ENCODE data around the gene C1QC.

The C1QC gene

DNA sequence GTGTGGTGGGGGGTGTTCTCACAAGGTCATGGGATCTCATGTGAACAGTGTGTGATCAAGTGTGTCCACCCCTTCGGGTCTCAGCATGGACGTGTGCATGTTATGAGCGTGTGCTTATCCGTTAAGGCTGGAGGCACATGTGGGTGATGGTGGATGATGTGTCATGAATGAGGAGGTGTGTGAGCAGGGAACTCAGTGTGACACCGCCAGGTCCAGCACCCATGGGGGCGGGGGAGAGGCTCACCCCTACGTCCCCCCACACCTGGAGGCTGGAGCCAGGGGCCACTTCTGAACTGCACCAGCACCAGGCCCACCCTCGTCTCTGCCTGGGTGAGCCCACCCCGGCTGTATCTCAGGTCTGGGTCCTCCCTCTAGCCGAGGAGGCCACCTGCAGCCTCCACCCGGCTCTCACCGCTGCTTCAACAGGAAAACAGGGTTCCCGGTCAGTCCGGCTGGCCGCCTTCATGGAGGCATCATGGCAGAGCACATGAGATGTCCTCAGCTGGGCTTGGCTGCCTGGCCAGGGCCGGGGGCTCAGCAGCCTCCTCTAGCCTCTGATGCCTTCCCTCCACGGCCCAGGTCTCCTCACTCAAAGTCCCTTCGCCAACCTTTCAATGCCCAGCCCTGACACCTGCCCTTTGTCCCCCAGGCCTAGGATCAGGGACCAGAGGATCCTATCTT is 41.2 kb upstream of the C1QC start:
- DNase-seq (ENCODE audit: low spot score) = no peak
- Histone ChIP-seq H3K36me3 (ENCODE audit: low read depth) (no peaks in the 10 kb centered on the region), H3K4me3 (ENCODE audit: severe bottlenecking) (no peak overlapping the region), H3K27me3 (ENCODE audit: insufficient read depth, poor library complexity, severe bottlenecking) (peaks cover 18% of the 10 kb centered on the region), H3K27ac (ENCODE audit: poor library complexity, severe bottlenecking) (no peak overlapping the region), H3K4me1 (ENCODE audit: insufficient read depth, poor library complexity, severe bottlenecking) (no peaks in the 10 kb centered on the region), H3K9me3 (ENCODE audit: severe bottlenecking) (no peaks in the 10 kb centered on the region)
- TF ChIP-seq CTCF (IDR thresholded peaks at IDR 0.05; ENCODE audit: poor library complexity, severe bottlenecking) = no peak
- ATAC-seq (ENCODE audit: low read depth) = no peak

GRCh38 chr1:22606161-22606560 is 37.3 kb upstream of the C1QC start:
- DNase-seq (ENCODE audit: low spot score) (no peak), ATAC-seq (ENCODE audit: low read depth) (no peak)
- Histone ChIP-seq H3K4me3 (ENCODE audit: severe bottlenecking) (no peak overlapping the region), H3K27me3 (ENCODE audit: insufficient read depth, poor library complexity, severe bottlenecking) (peaks cover 21% of the 10 kb centered on the region), H3K9me3 (ENCODE audit: severe bottlenecking) (no peaks in the 10 kb centered on the region), H3K36me3 (ENCODE audit: low read depth) (no peaks in the 10 kb centered on the region), H3K27ac (ENCODE audit: poor library complexity, severe bottlenecking) (no peak overlapping the region), H3K4me1 (ENCODE audit: insufficient read depth, poor library complexity, severe bottlenecking) (no peaks in the 10 kb centered on the region)
- no peak for TF ChIP-seq CTCF (IDR thresholded peaks at IDR 0.05; ENCODE audit: poor library complexity, severe bottlenecking)

DNA sequence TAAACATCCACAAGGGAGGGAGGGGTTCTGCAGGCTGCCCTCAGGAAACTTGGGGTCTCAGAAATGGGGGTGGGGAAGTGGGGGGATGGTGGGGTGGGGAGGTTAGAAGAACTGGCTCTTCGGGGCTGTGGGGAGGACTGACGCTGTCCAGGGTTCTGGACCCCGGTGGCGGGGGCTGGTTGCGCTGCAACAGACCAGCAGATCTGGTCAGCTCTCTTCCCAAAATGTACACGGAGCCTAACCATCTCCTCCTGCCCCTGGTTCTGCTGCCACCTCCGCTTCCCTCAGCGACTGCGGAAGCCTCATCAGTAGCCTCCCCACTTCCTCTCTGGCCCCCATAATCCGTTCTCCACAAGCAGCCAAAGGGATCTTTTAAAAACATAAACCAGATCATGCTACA is 36.3 kb upstream of the C1QC start:
- peaks cover 21% of the 10 kb centered on the region for H3K27me3 ChIP-seq (ENCODE audit: insufficient read depth, poor library complexity, severe bottlenecking)
- H3K27ac ChIP-seq (ENCODE audit: poor library complexity, severe bottlenecking) = no peak overlapping the region
- no peak overlapping the region for H3K4me3 ChIP-seq (ENCODE audit: severe bottlenecking)
- ATAC-seq (ENCODE audit: low read depth) = no peak
- no peaks in the 10 kb centered on the region for H3K4me1 ChIP-seq (ENCODE audit: insufficient read depth, poor library complexity, severe bottlenecking)
- no peaks in the 10 kb centered on the region for H3K9me3 ChIP-seq (ENCODE audit: severe bottlenecking)
- no peak for TF ChIP-seq CTCF (IDR thresholded peaks at IDR 0.05; ENCODE audit: poor library complexity, severe bottlenecking)
- H3K36me3 ChIP-seq (ENCODE audit: low read depth) = no peaks in the 10 kb centered on the region
- no peak for DNase-seq (ENCODE audit: low spot score)

GRCh38 chr1:22608361-22608760 is 35.1 kb upstream of the C1QC start:
- no peak for ATAC-seq (ENCODE audit: low read depth)
- H3K27me3 ChIP-seq (ENCODE audit: insufficient read depth, poor library complexity, severe bottlenecking) = peaks cover 21% of the 10 kb centered on the region
- no peak for DNase-seq (ENCODE audit: low spot score)

More at GRCh38 chr1:22608361-22608760, 35.1 kb upstream of the C1QC start:
- H3K36me3 ChIP-seq (ENCODE audit: low read depth) = no peaks in the 10 kb centered on the region
- no peaks in the 10 kb centered on the region for H3K4me1 ChIP-seq (ENCODE audit: insufficient read depth, poor library complexity, severe bottlenecking)
- no peak for TF ChIP-seq CTCF (IDR thresholded peaks at IDR 0.05; ENCODE audit: poor library complexity, severe bottlenecking)
- H3K4me3 ChIP-seq (ENCODE audit: severe bottlenecking) = no peak overlapping the region
- H3K9me3 ChIP-seq (ENCODE audit: severe bottlenecking) = no peaks in the 10 kb centered on the region
- no peak overlapping the region for H3K27ac ChIP-seq (ENCODE audit: poor library complexity, severe bottlenecking)
